GM23248 (cell line): ENCODE data around the gene TBC1D10A.

ENCODE experiments used
- EZH2 ChIP-seq: fragments of 200-600 bp; sonication (generic); IDR thresholded peaks from 2 replicates; pipeline ENCODE4 v1.6.1; 2018; ENCODE audit warnings: antibody characterized with exemption, mild to moderate bottlenecking; ENCODE audit not compliant: insufficient read depth, poor library complexity, severe bottlenecking
- EZH2phosphoT487 ChIP-seq: fragments of 200-600 bp; sonication (generic); IDR thresholded peaks from 2 replicates; pipeline ENCODE4 v1.6.1; 2018; ENCODE audit warnings: antibody characterized with exemption, moderate library complexity, mild to moderate bottlenecking, low read depth; ENCODE audit not compliant: insufficient read depth

GRCh38 chr22:30282616-30283046 is 44.1 kb downstream of the TBC1D10A start:
- TF ChIP-seq EZH2phosphoT487 = no peak
- no peak for TF ChIP-seq EZH2
